ENCODE results near the gene GPRIN3. TPM values are rescaled to one million over a fixed set of nuclear protein-coding genes. Genes with fewer than 3 reads are reported as not detected.

The GPRIN3 gene
- total RNA-seq, 2 donors from 2014 or later, result 5.2 to 7.8 TPM

DNA sequence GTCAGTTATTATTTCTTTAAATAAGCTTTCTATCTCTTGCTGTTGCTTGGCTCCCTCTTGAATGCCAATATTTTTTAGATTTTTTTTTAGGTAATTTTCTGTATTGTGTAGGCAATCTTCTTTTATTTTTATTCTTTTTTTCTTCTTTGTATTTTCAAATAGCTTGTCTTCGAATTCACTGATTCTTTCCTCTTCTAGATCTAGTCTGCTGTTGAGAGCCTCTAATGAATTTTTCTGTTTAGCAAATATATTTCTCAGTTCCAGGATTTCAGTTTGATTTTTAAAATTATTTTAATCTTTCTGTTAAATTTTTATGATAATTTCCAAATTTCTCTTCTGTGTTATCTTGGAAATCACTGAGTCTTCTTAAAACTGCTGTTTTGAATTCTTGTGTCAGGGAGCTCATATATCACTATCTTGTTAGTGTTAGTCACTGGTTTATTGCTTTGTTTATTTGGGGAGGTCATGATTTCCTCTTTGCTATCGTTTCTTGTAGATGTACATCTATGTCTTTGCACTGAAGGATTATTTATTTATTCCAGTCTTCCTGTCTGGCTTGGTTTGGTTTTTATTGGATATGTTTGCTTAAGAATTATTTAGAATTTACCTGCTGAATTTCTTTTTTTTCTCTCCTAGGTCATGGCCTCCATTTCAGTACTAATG is 39.9 kb upstream of the GPRIN3 start:
- H3K27me3 ChIP-seq, result no peaks in the 10 kb centered on the region
- no peaks in the 10 kb centered on the region for H3K36me3 ChIP-seq
- H3K4me3 ChIP-seq, result no peak overlapping the region
- peaks cover 0 to 23% of the 10 kb centered on the region in 2 donors for H3K9me3 ChIP-seq
- TF ChIP-seq, protein P1, sequence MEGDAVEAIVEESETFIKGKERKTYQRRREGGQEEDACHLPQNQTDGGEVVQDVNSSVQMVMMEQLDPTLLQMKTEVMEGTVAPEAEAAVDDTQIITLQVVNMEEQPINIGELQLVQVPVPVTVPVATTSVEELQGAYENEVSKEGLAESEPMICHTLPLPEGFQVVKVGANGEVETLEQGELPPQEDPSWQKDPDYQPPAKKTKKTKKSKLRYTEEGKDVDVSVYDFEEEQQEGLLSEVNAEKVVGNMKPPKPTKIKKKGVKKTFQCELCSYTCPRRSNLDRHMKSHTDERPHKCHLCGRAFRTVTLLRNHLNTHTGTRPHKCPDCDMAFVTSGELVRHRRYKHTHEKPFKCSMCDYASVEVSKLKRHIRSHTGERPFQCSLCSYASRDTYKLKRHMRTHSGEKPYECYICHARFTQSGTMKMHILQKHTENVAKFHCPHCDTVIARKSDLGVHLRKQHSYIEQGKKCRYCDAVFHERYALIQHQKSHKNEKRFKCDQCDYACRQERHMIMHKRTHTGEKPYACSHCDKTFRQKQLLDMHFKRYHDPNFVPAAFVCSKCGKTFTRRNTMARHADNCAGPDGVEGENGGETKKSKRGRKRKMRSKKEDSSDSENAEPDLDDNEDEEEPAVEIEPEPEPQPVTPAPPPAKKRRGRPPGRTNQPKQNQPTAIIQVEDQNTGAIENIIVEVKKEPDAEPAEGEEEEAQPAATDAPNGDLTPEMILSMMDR (IDR thresholded peaks at IDR 0.05), result no peak
- H3K27ac ChIP-seq, result no peak overlapping the region
- no peaks in the 10 kb centered on the region for H3K4me1 ChIP-seq
- DNase-seq (ENCODE audit: low spot score), result no peak

DNA sequence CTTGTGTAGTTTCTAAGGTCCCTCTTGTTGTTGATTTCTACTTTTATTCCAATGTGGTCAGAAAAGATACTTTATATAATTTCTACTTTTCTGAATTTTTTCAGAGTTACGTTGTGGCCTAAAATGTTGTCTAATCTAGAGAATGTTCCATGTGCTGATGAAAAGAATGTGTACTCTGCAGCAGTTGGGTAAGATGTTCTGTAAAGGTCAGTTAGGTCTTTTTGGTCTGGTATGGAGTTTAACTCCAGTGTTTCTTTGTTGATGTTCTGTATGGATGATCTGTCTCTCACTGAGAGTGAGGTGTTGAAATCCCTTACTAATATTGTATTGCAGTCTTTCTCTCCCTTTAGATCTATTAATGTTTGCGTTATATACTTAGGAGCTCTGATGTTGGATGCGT is 37.0 kb upstream of the GPRIN3 start:
- no peak overlapping the region for H3K27ac ChIP-seq
- H3K4me3 ChIP-seq, result no peak overlapping the region
- TF ChIP-seq, protein P1 (IDR thresholded peaks at IDR 0.05), result no peak
- no peak for DNase-seq (ENCODE audit: low spot score)
- H3K36me3 ChIP-seq, result no peaks in the 10 kb centered on the region
- H3K27me3 ChIP-seq, result no peaks in the 10 kb centered on the region
- peaks cover 0 to 19% of the 10 kb centered on the region in 2 donors for H3K9me3 ChIP-seq
- no peaks in the 10 kb centered on the region for H3K4me1 ChIP-seq

DNA sequence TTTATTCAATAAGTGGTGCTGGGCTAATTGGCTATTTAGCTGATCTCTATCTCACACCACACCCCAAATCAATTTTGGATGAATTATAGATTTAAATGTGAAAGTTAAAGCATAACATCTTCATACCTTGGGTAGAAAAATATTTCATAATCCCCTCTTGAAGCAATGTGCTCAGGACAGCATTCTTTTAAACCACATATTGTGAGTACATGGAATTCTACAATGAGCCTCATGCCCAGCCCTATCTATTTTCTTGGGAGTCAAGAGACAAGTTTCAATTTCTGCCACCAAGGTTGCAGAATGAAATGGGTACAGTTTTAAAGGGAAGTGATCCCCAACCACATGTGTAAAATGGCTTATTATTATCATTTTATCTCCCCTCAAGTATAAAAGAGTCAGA is 30.6 kb upstream of the GPRIN3 start:
- TF ChIP-seq, protein P1 (IDR thresholded peaks at IDR 0.05), result no peak
- no peaks in the 10 kb centered on the region for H3K36me3 ChIP-seq
- no peak overlapping the region for H3K27ac ChIP-seq
- H3K4me3 ChIP-seq, result no peak overlapping the region
- H3K9me3 ChIP-seq, result no peaks in the 10 kb centered on the region
- no peaks in the 10 kb centered on the region for H3K27me3 ChIP-seq
- H3K4me1 ChIP-seq, result no peaks in the 10 kb centered on the region
- DNase-seq (ENCODE audit: low spot score), result no peak

DNA sequence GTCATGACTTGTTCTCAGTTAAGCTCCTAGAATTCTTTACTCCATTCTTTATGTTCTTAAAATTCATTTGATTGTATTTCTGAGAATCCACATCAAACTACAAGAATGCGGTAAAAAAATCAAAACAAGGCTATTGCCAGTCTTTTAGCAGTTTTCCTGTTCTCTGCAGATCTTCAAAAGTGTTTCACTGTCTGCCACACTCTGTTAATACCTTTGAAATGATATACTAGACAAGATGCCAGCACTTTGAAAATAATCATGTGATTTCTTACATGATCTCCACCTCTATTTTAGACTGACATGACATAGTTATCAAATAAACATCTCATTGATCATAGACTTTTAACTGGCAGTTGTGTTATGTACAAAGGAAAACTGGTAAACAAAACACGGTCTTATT is 30.1 kb upstream of the GPRIN3 start:
- Histone ChIP-seq H3K4me3 (no peak overlapping the region), H3K36me3 (no peaks in the 10 kb centered on the region), H3K27me3 (no peaks in the 10 kb centered on the region), H3K4me1 (no peaks in the 10 kb centered on the region), H3K27ac (no peak overlapping the region), H3K9me3 (no peaks in the 10 kb centered on the region)
- no peak for DNase-seq (ENCODE audit: low spot score)
- TF ChIP-seq, protein P1 (IDR thresholded peaks at IDR 0.05), result no peak

DNA sequence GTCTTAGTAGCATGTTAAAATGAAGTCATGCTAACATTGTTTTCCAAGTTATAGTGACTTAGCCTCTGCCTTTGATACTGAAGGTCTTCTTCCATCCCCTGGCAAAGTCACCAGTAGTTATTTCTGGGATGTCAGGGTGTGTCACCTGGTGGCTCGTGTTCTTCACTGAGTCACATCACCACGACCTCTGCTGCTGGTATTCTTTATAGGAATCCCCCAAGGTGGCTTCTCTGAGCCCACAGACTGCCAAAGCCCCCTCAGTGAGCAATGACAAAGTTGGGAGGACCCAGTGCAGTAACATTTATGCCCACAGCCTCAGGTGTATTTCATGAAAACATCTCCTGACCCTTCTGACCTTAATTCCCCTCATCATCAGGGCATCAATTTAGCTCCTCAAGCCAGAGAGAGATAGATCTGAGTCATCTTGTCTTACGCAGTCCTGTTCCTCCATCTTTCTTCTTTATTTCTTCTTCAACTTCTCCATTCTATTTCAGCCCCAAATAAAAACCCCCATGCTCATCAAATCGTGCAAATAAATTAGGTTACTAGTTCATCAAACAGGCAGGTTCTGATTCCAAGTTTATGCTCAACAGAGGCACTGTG is 29.3 kb upstream of the GPRIN3 start:
- H3K36me3 ChIP-seq, result no peaks in the 10 kb centered on the region
- no peaks in the 10 kb centered on the region for H3K9me3 ChIP-seq
- H3K27me3 ChIP-seq, result no peaks in the 10 kb centered on the region
- no peak overlapping the region for H3K27ac ChIP-seq
- no peak overlapping the region for H3K4me3 ChIP-seq
- TF ChIP-seq, protein P1 (IDR thresholded peaks at IDR 0.05), result no peak
- H3K4me1 ChIP-seq, result no peaks in the 10 kb centered on the region
- no peak for DNase-seq (ENCODE audit: low spot score)

DNA sequence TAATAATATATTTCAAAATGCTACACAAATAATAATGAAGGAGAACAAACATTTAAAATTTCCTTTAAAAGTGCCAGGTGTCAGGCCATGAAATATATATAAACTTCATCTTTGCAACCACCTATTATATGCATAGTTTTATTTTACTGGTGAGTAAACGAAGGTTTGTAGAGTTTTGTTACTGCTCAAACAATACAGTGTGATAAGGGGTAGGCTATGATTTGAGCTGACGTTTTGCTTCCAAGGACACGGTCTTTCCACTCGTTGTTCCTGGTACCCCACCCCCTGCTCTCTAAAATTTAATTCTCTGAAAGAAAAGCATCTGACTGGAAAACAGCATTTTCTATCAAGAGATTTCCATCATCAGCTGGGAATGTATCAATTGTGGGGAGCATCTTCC is 27.2 kb upstream of the GPRIN3 start:
- Histone ChIP-seq H3K4me1 (no peaks in the 10 kb centered on the region), H3K9me3 (no peaks in the 10 kb centered on the region), H3K27ac (no peak overlapping the region), H3K4me3 (no peak overlapping the region), H3K36me3 (no peaks in the 10 kb centered on the region), H3K27me3 (no peaks in the 10 kb centered on the region)
- TF ChIP-seq, protein P1 (IDR thresholded peaks at IDR 0.05), result no peak
- DNase-seq (ENCODE audit: low spot score), result no peak

Measured in right atrium auricular region (tissue), 2 donors.